Omental fat pad (tissue), 4 donors: ENCODE measurements around the gene CD53. TPM values are rescaled to one million over a fixed set of nuclear protein-coding genes. Genes with fewer than 3 reads are reported as not detected.
"Not testable (repeated sequence)": the region's sequence is repeated elsewhere in the genome, so short reads cannot be mapped to it uniquely, and the experiment has no call there.

Source experiments
- ATAC-seq: fragments of 150-250 bp; one replicate; pipeline ENCODE4 v1.9.1; 2016; ENCODE audit warnings: mild to moderate bottlenecking, moderate library complexity; ENCODE audit not compliant: low FRiP score
- DNase-seq: peaks from one replicate; pipeline ENCODE4 v3.0.0-alpha.2; 2019; ENCODE audit warnings: low spot score
- total RNA-seq, 4 donors: library from RNA; depleted of rRNA; stranded (reverse); fragments of >200 nt; gene quantifications; one replicate each; pipeline ENCODE4 v1.1.0, GENCODE V29; 2016
- TF ChIP-seq, protein P1 (sequence below), 3 donors: fragments of 450-650 bp; IDR thresholded peaks; one replicate each; pipeline ENCODE4 v1.5.1; 2016 to 2017; ENCODE audit warnings: antibody characterized with exemption in 3 of 3, mild to moderate bottlenecking in 3 of 3, moderate library complexity in 2 of 3

The CD53 gene, protein sequence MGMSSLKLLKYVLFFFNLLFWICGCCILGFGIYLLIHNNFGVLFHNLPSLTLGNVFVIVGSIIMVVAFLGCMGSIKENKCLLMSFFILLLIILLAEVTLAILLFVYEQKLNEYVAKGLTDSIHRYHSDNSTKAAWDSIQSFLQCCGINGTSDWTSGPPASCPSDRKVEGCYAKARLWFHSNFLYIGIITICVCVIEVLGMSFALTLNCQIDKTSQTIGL
- 100 to 1,000 TPM in 2 of 4 donors, 10 to 100 TPM in 2; 58.8 to 204 (median 95.3) TPM for total RNA-seq

DNA sequence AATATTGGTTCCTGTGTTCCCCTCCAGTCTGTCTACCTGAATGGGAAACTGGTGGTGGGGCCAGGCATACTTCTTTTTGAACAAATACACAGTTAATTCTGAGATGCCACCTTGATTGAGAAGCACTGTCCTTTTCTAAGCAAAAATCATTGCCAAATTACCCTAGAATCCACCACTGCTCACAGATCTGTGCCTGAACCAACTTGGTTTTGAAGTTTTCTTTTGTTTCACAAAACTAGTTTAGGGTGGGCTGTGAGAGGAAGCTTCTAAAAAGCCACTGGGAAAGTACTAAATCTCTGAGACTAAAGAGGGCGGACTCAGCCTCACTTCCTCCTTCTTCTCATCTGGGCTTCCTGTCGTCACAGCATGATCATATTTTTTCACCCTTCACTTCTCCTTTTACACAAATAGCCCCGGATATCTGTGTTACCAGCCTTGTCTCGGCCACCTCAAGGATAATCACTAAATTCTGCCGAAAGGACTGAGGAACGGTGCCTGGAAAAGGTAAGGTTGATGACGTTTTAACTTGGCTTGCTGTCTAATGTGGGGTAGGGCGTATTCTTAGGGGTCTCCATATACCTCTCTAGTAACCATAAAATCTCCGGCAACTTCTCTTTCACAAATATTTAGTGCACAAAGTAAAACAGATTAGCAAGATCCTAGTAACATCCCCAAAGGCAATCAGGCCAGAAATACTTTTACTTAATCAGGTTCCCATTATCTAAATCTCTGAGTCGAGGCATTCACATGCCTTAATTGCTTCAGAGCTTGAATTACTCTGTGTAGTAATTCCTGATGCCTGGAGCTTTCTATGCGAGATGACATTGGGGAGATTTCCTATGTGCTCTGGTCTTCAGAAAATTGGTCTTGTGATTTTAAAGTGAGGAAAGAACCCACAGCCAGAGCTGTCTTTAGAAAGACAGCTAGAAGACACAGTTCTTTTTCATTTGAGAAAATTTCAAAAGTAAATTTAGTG, at the start of gene CD53:
TSS of gene CD53 (plus strand) at position 404 of the 976 bp plus-strand sequence. CDS start 18,261 bp downstream, outside the sequence.
- DNase-seq, result no peak
- TF ChIP-seq, protein P1, sequence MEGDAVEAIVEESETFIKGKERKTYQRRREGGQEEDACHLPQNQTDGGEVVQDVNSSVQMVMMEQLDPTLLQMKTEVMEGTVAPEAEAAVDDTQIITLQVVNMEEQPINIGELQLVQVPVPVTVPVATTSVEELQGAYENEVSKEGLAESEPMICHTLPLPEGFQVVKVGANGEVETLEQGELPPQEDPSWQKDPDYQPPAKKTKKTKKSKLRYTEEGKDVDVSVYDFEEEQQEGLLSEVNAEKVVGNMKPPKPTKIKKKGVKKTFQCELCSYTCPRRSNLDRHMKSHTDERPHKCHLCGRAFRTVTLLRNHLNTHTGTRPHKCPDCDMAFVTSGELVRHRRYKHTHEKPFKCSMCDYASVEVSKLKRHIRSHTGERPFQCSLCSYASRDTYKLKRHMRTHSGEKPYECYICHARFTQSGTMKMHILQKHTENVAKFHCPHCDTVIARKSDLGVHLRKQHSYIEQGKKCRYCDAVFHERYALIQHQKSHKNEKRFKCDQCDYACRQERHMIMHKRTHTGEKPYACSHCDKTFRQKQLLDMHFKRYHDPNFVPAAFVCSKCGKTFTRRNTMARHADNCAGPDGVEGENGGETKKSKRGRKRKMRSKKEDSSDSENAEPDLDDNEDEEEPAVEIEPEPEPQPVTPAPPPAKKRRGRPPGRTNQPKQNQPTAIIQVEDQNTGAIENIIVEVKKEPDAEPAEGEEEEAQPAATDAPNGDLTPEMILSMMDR (IDR thresholded peaks at IDR 0.05), result no peak
- no peak for ATAC-seq

DNA sequence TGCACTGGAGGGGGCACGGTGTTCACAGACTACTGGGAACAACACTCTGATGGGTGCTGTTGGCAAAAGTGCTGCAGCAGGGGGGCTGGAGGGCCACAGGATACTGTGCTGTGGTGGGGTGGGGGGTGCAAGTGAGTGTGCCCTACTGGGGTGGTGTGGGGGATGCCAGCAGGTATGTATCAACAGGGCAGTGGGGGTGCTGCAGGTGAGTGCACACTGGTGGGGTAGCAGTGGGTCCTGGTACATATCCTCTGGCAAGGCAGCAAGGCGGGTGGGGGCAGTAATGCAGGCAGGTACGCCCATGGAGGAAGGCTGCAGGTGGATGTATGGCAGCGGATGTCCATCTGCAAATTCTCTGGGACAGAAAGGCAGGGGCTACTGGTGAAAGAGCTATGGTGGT, 48.8 kb upstream of the CD53 start:
- ATAC-seq (no peak), DNase-seq (no peak)
- TF ChIP-seq, protein P1 (IDR thresholded peaks at IDR 0.05), result no peak

DNA sequence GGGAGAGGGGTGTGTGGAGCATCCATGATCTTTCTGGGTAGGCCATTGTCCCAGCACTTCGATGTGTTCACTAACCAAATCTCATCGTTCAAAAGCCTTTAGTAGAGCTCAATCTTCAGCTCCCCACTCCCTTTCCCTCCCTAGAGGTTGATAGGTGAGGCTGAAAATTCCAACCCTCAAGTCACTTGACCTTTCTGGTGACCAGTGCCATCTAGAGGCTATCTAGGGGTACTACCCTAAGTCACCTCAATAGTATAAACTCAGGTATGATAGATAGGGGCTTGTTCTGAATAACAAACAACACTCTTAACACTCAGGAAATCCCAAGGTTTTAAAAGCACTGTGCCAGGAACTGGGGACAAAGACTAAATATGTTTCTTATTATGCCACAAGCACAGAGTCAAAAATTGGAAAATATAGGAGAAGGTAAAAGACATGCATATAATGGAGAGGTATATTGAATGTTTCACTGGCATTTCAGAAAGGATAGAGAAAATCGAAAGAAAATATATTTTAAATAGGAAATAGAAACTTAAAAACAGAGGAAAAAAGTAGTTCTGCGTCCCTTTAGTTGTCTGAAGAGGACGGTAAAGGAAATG, 42.9 kb upstream of the CD53 start:
- no peak for DNase-seq
- no peak for ATAC-seq
- TF ChIP-seq, protein P1 (IDR thresholded peaks at IDR 0.05), result no peak

DNA sequence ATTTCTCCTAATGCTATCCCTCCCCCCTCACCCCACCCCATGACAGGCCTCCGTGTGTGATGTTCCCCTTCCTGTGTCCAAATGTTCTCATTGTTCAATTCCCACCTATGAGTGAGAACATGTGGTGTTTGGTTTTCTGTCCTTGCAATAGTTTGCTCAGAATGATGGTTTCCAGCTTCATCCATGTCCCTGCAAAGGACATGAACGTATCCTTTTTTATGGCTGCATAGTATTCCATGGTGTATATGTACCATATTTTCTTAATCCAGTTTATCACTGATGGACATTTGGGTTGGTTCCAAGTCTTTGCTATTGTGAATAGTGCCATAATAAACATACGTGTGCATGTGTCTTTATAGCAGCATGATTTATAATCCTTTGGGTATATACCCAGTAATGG, 39.2 kb upstream of the CD53 start:
- not testable (repeated sequence) for ATAC-seq, DNase-seq

DNA sequence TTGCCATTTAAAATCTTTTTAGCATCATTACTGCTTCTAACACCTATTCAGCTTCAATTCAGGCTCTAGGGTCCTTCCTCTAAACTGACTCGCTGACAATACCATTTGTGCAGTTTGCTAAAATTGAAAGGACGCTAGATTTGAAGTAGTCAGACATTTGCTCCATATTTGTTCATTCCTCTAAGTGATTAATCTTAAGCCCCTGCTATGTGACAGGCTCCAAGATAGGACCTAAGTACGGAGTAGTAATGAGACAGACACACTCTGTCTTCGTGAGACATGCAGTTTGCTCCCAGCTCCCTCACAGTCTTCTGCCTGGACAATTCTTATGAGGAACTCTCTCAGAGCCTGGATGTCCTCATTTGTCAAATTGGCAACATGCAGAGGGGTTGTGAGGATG, 26.1 kb upstream of the CD53 start:
- ATAC-seq (no peak), DNase-seq (no peak)
- TF ChIP-seq, protein P1 (IDR thresholded peaks at IDR 0.05), result no peak

DNA sequence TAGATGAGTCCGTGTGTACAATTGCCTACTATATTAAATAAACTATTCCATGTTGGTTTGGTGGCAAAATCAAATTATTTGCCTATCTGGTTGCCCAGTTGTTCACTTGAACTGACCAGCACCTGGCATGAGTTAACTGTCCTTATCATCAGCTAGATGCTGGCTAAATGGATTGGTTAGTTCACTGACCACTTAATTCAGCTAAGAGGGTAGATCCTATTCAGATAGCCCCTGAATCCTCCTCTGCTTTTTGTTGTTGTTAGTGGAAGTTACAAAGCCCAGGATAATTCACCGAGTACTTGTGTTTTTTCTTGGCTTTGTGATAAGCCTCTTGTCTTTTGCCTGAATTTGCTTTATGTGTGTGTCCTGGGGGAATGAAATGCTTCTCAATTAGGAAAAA, 22.8 kb upstream of the CD53 start:
- no peak for ATAC-seq

DNA sequence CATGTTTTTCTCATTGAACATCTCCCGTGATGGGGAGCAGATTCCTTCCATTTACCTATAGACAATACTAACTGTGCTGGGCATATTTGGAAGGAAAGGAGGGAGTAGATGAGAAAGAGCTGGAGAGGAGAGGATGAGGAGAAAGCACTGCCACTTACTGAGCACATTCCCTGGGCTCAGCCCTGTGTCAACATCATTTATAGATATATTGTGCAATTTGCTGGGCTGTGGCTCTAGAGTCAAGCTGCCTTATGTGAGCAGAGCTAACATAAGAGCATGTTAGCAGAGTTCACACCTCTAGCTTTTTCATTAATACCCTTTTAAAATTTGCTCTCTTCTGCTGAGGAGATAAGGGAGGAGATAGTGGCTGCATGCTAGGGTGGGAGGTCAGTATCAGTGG, 22.3 kb upstream of the CD53 start:
- ATAC-seq (no peak), DNase-seq (no peak)

More for the DNA sequence above, 22.8 kb upstream of the CD53 start:
- TF ChIP-seq, protein P1 (IDR thresholded peaks at IDR 0.05), result no peak
- no peak for DNase-seq

More for the DNA sequence above, 22.3 kb upstream of the CD53 start:
- TF ChIP-seq, protein P1 (IDR thresholded peaks at IDR 0.05), result no peak
